RWPE2 (cell line): ENCODE data around the gene NLRP14.

ENCODE experiments used
- ATAC-seq: fragments of 200-7000 bp; cut with Tn5 transposase; 3 replicates; pipeline ENCODE4 v1.9.1; 2021; ENCODE audit warnings: low read depth
- DNase-seq: peaks from one replicate; pipeline ENCODE4 v3.0.0-alpha.2; 2020; ENCODE audit warnings: low spot score
- H3K27ac ChIP-seq: fragments of 450-650 bp; 2 replicates; pipeline ENCODE4 v1.5.1; 2017; ENCODE audit warnings: mild to moderate bottlenecking; ENCODE audit not compliant: poor library complexity, severe bottlenecking
- H3K27me3 ChIP-seq: fragments of 250-450 bp; sonication (Bioruptor Pico); 2 replicates; pipeline ENCODE4 v1.5.1; 2021; ENCODE audit warnings: mild to moderate bottlenecking, moderate library complexity; ENCODE audit not compliant: insufficient read depth, poor library complexity, severe bottlenecking
- H3K36me3 ChIP-seq: fragments of 250-450 bp; sonication (Bioruptor Pico); 2 replicates; pipeline ENCODE4 v1.5.1; 2020; ENCODE audit warnings: low read depth, mild to moderate bottlenecking, moderate library complexity
- H3K4me1 ChIP-seq: fragments of 250-450 bp; sonication (Bioruptor Pico); 2 replicates; pipeline ENCODE4 v1.5.1; 2021; ENCODE audit warnings: mild to moderate bottlenecking, moderate library complexity; ENCODE audit not compliant: insufficient read depth, poor library complexity, severe bottlenecking
- H3K4me3 ChIP-seq: fragments of 250-450 bp; sonication (Bioruptor Pico); 2 replicates; pipeline ENCODE4 v1.5.1; 2021; ENCODE audit warnings: mild to moderate bottlenecking, moderate library complexity; ENCODE audit not compliant: severe bottlenecking
- H3K9me3 ChIP-seq: fragments of 250-450 bp; sonication (Bioruptor Pico); 2 replicates; pipeline ENCODE4 v1.5.1; 2021; ENCODE audit warnings: mild to moderate bottlenecking, moderate library complexity; ENCODE audit not compliant: severe bottlenecking
- CTCF ChIP-seq: fragments of 450-650 bp; IDR thresholded peaks from one replicate; pipeline ENCODE4 v1.5.1; 2017; ENCODE audit warnings: mild to moderate bottlenecking, moderate library complexity; ENCODE audit not compliant: poor library complexity, severe bottlenecking

NLRP14 gene

GRCh38 chr11:7020183-7020917, at the start of gene NLRP14, which contains the start of gene ZNF214:
TSS of gene NLRP14 (plus strand) at chr11:7020479. CDS start at chr11:7038587, 18,108 bp downstream.
TSS of gene ZNF214 (minus strand) at chr11:7020346. CDS start at chr11:7002835, 17,511 bp downstream.
- H3K9me3 ChIP-seq, result no peaks in the 10 kb centered on the region
- no peak for TF ChIP-seq CTCF
- DNase-seq (peak; percentile 89), ATAC-seq (peak; percentile 96)
- H3K27ac ChIP-seq, result peak within 1 kb of the TSS; percentile 7
- H3K4me3 ChIP-seq, result peak within 1 kb of the TSS; percentile 49
- no peaks in the 10 kb centered on the region for H3K36me3 ChIP-seq
- H3K27me3 ChIP-seq, result peaks cover 3% of the 10 kb centered on the region
- H3K4me1 ChIP-seq, result peaks cover 4% of the 10 kb centered on the region

GRCh38 chr11:6979365-6979764, 40.9 kb upstream of the NLRP14 start:
- ATAC-seq (no peak), DNase-seq (no peak)
- Histone ChIP-seq H3K4me3 (no peak overlapping the region), H3K4me1 (no peaks in the 10 kb centered on the region), H3K27me3 (no peaks in the 10 kb centered on the region), H3K27ac (no peak overlapping the region), H3K9me3 (no peaks in the 10 kb centered on the region), H3K36me3 (no peaks in the 10 kb centered on the region)
- no peak for TF ChIP-seq CTCF

- H3K4me1 ChIP-seq, result no peaks in the 10 kb centered on the region
- no peak overlapping the region for H3K27ac ChIP-seq
- no peaks in the 10 kb centered on the region for H3K27me3 ChIP-seq
- no peak for TF ChIP-seq CTCF
- H3K4me3 ChIP-seq, result no peak overlapping the region
- no peaks in the 10 kb centered on the region for H3K36me3 ChIP-seq
- H3K9me3 ChIP-seq, result no peaks in the 10 kb centered on the region
- DNase-seq, result no peak
- ATAC-seq, result no peak
Observed at GRCh38 chr11:6986487-6986886, 33.8 kb upstream of the NLRP14 start.

GRCh38 chr11:6988506-6988905, 31.8 kb upstream of the NLRP14 start:
- DNase-seq (no peak), ATAC-seq (no peak)
- no peaks in the 10 kb centered on the region for H3K36me3 ChIP-seq
- no peak overlapping the region for H3K27ac ChIP-seq
- TF ChIP-seq CTCF, result no peak
- peaks cover 14% of the 10 kb centered on the region for H3K4me1 ChIP-seq
- no peaks in the 10 kb centered on the region for H3K27me3 ChIP-seq
- no peaks in the 10 kb centered on the region for H3K9me3 ChIP-seq
- H3K4me3 ChIP-seq, result no peak overlapping the region

- Histone ChIP-seq H3K27me3 (no peaks in the 10 kb centered on the region), H3K9me3 (no peaks in the 10 kb centered on the region), H3K4me3 (no peak overlapping the region), H3K4me1 (peaks cover 14% of the 10 kb centered on the region), H3K27ac (no peak overlapping the region), H3K36me3 (no peaks in the 10 kb centered on the region)
- no peak for TF ChIP-seq CTCF
- no peak for ATAC-seq
- no peak for DNase-seq
Observed at GRCh38 chr11:6991227-6991626, 29.1 kb upstream of the NLRP14 start.
